Lower leg skin (tissue), 3 donors: ENCODE results near the gene TOX2.

Source experiments
- CTCF ChIP-seq, 3 donors: fragments of 450-650 bp; IDR thresholded peaks; one replicate each; pipeline ENCODE4 v1.5.1; 2016; ENCODE audit warnings: antibody characterized with exemption in 3 of 3, mild to moderate bottlenecking in 3 of 3, moderate library complexity in 2 of 3
- POLR2A ChIP-seq, 2 donors: fragments of 450-650 bp; IDR thresholded peaks; one replicate each; pipeline ENCODE4 v1.6.1; 2016 to 2017; ENCODE audit warnings: antibody characterized with exemption in 2 of 2, mild to moderate bottlenecking in 1 of 2, moderate library complexity in 1 of 2

- no peak for TF ChIP-seq POLR2A (IDR thresholded peaks at IDR 0.05)
- TF ChIP-seq CTCF (IDR thresholded peaks at IDR 0.05): no peak
Observed at GRCh38 chr20:44117296-44118184, 202.9 kb downstream of the TOX2 start.
